Neural progenitor cell (in vitro differentiated cells): Measurements from ENCODE around the gene TAL2. TPM values are rescaled to one million over a fixed set of nuclear protein-coding genes. Genes with fewer than 3 reads are reported as not detected.

Experiments
- DNase-seq: peaks from one replicate; pipeline ENCODE4 v3.0.0-alpha.2; 2016; ENCODE audit warnings: low spot score
- H2AFZ ChIP-seq: fragments of 200-600 bp; sonication (generic); replicated peaks from 2 replicates; pipeline ENCODE4 v1.6.1; 2016; ENCODE audit warnings: antibody characterized with exemption
- H3F3A ChIP-seq: fragments of 200-600 bp; sonication (generic); 2 replicates; pipeline ENCODE4 v1.6.1; 2016; ENCODE audit warnings: antibody characterized with exemption, low read depth
- H3K27ac ChIP-seq: fragments of 200-600 bp; sonication (generic); 2 replicates; pipeline ENCODE4 v1.5.1; 2016; ENCODE audit warnings: mild to moderate bottlenecking
- H3K27me3 ChIP-seq: fragments of 200-600 bp; sonication (generic); 2 replicates; pipeline ENCODE4 v1.6.1; 2016; ENCODE audit warnings: mild to moderate bottlenecking, moderate library complexity
- H3K36me3 ChIP-seq: fragments of 200-600 bp; sonication (generic); 2 replicates; pipeline ENCODE4 v1.5.1; 2016
- H3K4me1 ChIP-seq: fragments of 200-600 bp; sonication (generic); 2 replicates; pipeline ENCODE4 v1.6.1; 2016; ENCODE audit warnings: mixed run types
- H3K4me2 ChIP-seq: fragments of 200-600 bp; sonication (generic); 2 replicates; pipeline ENCODE4 v1.6.1; 2016
- H3K4me3 ChIP-seq: fragments of 200-600 bp; sonication (generic); 2 replicates; pipeline ENCODE4 v1.5.1; 2016
- H3K79me2 ChIP-seq: fragments of 200-600 bp; sonication (generic); 2 replicates; pipeline ENCODE4 v1.6.1; 2016; ENCODE audit warnings: low read depth
- H3K9ac ChIP-seq: fragments of 200-600 bp; sonication (generic); 2 replicates; pipeline ENCODE4 v1.6.1; 2016
- H3K9me3 ChIP-seq: fragments of 200-600 bp; sonication (generic); 2 replicates; pipeline ENCODE4 v1.5.1; 2016; ENCODE audit warnings: low read depth
- H4K20me1 ChIP-seq: fragments of 200-600 bp; sonication (generic); 2 replicates; pipeline ENCODE4 v1.6.1; 2016; ENCODE audit warnings: low read depth
- H3K27ac Mint-ChIP-seq: 3 replicates; pipeline ENCODE4 v1.8.0; 2021; ENCODE audit warnings: mixed read lengths
- H3K27me3 Mint-ChIP-seq: 2 replicates; pipeline ENCODE4 v1.8.0; 2022; ENCODE audit warnings: low read depth, mild to moderate bottlenecking, inconsistent platforms, moderate library complexity, mixed read lengths; ENCODE audit not compliant: insufficient read depth
- H3K36me3 Mint-ChIP-seq: 3 replicates; pipeline ENCODE4 v1.8.0; 2021; ENCODE audit warnings: mixed read lengths
- H3K4me1 Mint-ChIP-seq: 3 replicates; pipeline ENCODE4 v1.8.0; 2021; ENCODE audit warnings: mixed read lengths
- H3K4me3 Mint-ChIP-seq: 3 replicates; pipeline ENCODE4 v1.8.0; 2021; ENCODE audit warnings: mild to moderate bottlenecking, moderate library complexity, mixed read lengths
- H3K9me3 Mint-ChIP-seq: 3 replicates; pipeline ENCODE4 v1.8.0; 2020; ENCODE audit warnings: mixed read lengths
- EZH2 ChIP-seq: fragments of 200-600 bp; sonication (generic); IDR thresholded peaks from 2 replicates; pipeline ENCODE4 v1.6.1; 2017; ENCODE audit warnings: antibody characterized with exemption, mild to moderate bottlenecking, moderate library complexity
- EZH2phosphoT487 ChIP-seq: fragments of 200-600 bp; sonication (generic); IDR thresholded peaks from 2 replicates; pipeline ENCODE4 v1.6.1; 2017; ENCODE audit warnings: antibody characterized with exemption
- total RNA-seq: library from RNA; depleted of rRNA; stranded (reverse); fragments of >200 nt; gene quantifications from 2 replicates; pipeline ENCODE4 v1.2.3, GENCODE V29; 2015; ENCODE audit warnings: low replicate concordance
- TF ChIP-seq, protein P1 (sequence below): fragments of 200-600 bp; sonication (generic); IDR thresholded peaks from 2 replicates; pipeline ENCODE4 v1.5.1; 2017; ENCODE audit warnings: antibody characterized with exemption, mild to moderate bottlenecking

TAL2 gene
- total RNA-seq, 1 donor from 2014 or later: not detected

GRCh38 chr9:105632807-105633206 is 29.4 kb upstream of the TAL2 start:
- peaks cover 14% of the 10 kb centered on the region for H3K36me3 Mint-ChIP-seq
- peaks cover 3% of the 10 kb centered on the region for H3K27me3 Mint-ChIP-seq
- H3K4me1 Mint-ChIP-seq: no peaks in the 10 kb centered on the region
- no peak overlapping the region for H2AFZ ChIP-seq
- no peaks in the 10 kb centered on the region for H3K9me3 ChIP-seq
- no peak overlapping the region for H3K4me3 Mint-ChIP-seq
- no peaks in the 10 kb centered on the region for H4K20me1 ChIP-seq
- no peaks in the 10 kb centered on the region for H3K36me3 ChIP-seq
- DNase-seq: no peak
- TF ChIP-seq, protein P1, sequence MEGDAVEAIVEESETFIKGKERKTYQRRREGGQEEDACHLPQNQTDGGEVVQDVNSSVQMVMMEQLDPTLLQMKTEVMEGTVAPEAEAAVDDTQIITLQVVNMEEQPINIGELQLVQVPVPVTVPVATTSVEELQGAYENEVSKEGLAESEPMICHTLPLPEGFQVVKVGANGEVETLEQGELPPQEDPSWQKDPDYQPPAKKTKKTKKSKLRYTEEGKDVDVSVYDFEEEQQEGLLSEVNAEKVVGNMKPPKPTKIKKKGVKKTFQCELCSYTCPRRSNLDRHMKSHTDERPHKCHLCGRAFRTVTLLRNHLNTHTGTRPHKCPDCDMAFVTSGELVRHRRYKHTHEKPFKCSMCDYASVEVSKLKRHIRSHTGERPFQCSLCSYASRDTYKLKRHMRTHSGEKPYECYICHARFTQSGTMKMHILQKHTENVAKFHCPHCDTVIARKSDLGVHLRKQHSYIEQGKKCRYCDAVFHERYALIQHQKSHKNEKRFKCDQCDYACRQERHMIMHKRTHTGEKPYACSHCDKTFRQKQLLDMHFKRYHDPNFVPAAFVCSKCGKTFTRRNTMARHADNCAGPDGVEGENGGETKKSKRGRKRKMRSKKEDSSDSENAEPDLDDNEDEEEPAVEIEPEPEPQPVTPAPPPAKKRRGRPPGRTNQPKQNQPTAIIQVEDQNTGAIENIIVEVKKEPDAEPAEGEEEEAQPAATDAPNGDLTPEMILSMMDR: no peak
- no peak for TF ChIP-seq EZH2phosphoT487
- TF ChIP-seq EZH2: no peak
- no peak overlapping the region for H3K27ac ChIP-seq
- H3K4me3 ChIP-seq: no peak overlapping the region
- no peak overlapping the region for H3K9ac ChIP-seq
- H3K9me3 Mint-ChIP-seq: no peaks in the 10 kb centered on the region
- peaks cover 4% of the 10 kb centered on the region for H3K4me1 ChIP-seq
- no peak overlapping the region for H3K27ac Mint-ChIP-seq
- H3K79me2 ChIP-seq: no peaks in the 10 kb centered on the region
- H3F3A ChIP-seq: no peaks in the 10 kb centered on the region
- no peaks in the 10 kb centered on the region for H3K27me3 ChIP-seq
- no peak overlapping the region for H3K4me2 ChIP-seq

- Histone ChIP-seq H2AFZ (no peak overlapping the region), H3K4me3 (no peak overlapping the region), H3K4me1 (no peaks in the 10 kb centered on the region), H3K27me3 (no peaks in the 10 kb centered on the region), H3K27ac (no peak overlapping the region), H3K79me2 (no peaks in the 10 kb centered on the region), H3F3A (no peaks in the 10 kb centered on the region), H3K9me3 (no peaks in the 10 kb centered on the region), H3K4me2 (no peak overlapping the region), H3K36me3 (no peaks in the 10 kb centered on the region), H3K9ac (no peak overlapping the region), H4K20me1 (no peaks in the 10 kb centered on the region)
- Mint-ChIP-seq H3K27ac (no peak overlapping the region), H3K4me3 (no peak overlapping the region), H3K4me1 (no peaks in the 10 kb centered on the region), H3K36me3 (peaks cover 14% of the 10 kb centered on the region), H3K9me3 (no peaks in the 10 kb centered on the region), H3K27me3 (peaks cover 3% of the 10 kb centered on the region)
- TF ChIP-seq, protein P1: no peak
- TF ChIP-seq EZH2 (no peak), EZH2phosphoT487 (no peak)
- no peak for DNase-seq
Observed at GRCh38 chr9:105633411-105633810, 28.8 kb upstream of the TAL2 start.

- H3K4me3 Mint-ChIP-seq: no peak overlapping the region
- no peak overlapping the region for H3K27ac ChIP-seq
- H3K27ac Mint-ChIP-seq: no peak overlapping the region
- no peaks in the 10 kb centered on the region for H3K4me1 ChIP-seq
- H3K9me3 ChIP-seq: no peaks in the 10 kb centered on the region
- no peak overlapping the region for H2AFZ ChIP-seq
- H3K4me2 ChIP-seq: no peak overlapping the region
- peaks cover 3% of the 10 kb centered on the region for H3K27me3 Mint-ChIP-seq
- no peaks in the 10 kb centered on the region for H3K79me2 ChIP-seq
- peaks cover 20% of the 10 kb centered on the region for H3K36me3 Mint-ChIP-seq
- no peak overlapping the region for H3K4me3 ChIP-seq
- H3F3A ChIP-seq: no peaks in the 10 kb centered on the region
- no peaks in the 10 kb centered on the region for H3K4me1 Mint-ChIP-seq
- TF ChIP-seq EZH2phosphoT487 (no peak), EZH2 (no peak)
- TF ChIP-seq, protein P1: no peak
- no peaks in the 10 kb centered on the region for H3K27me3 ChIP-seq
- H3K36me3 ChIP-seq: no peaks in the 10 kb centered on the region
- DNase-seq: no peak
- no peaks in the 10 kb centered on the region for H4K20me1 ChIP-seq
- no peak overlapping the region for H3K9ac ChIP-seq
- peaks cover 5% of the 10 kb centered on the region for H3K9me3 Mint-ChIP-seq
Observed at GRCh38 chr9:105636331-105636730, 25.9 kb upstream of the TAL2 start.
